GM12878 (cell line): ENCODE results near the gene PLEKHM2. TPM values are rescaled to one million over a fixed set of nuclear protein-coding genes. Genes with fewer than 3 reads are reported as not detected.

Source experiments
- ATAC-seq: fragments of 200-7000 bp; cut with Tn5 transposase; 3 replicates; pipeline ENCODE4 v1.9.1; 2020; ENCODE audit warnings: mild to moderate bottlenecking, moderate library complexity
- BruUV-seq: library from RNA; stranded (reverse); fragments of 400-500 nt; replicated peaks from 2 replicates; lab custom pipeline; 2021; lab: Mats Ljungman, UMichigan
- CTCF ChIA-PET: fragments of 300-600 bp; sonication (Branson Sonifier 250); formaldehyde crosslinking; extraction: SDS; loops from one replicate; lab custom pipeline; 2021; ENCODE audit warnings: inconsistent platforms; lab: Yijun Ruan, JAX
- POLR2A ChIA-PET: fragments of 350-600 bp; formaldehyde crosslinking; extraction: SDS; loops from one replicate; lab custom pipeline; 2021; ENCODE audit warnings: inconsistent platforms; lab: Charles Lee
- RAD21 ChIA-PET: fragments of 300-600 bp; sonication (Branson Sonifier 250); formaldehyde crosslinking; loops from one replicate; lab custom pipeline; 2023; ENCODE audit warnings: antibody characterized with exemption; ENCODE audit not compliant: unreplicated experiment; lab: Charles Lee
- SMC1A ChIA-PET: fragments of 300-600 bp; sonication (Branson Sonifier 250); formaldehyde crosslinking; loops from one replicate; lab custom pipeline; 2023; ENCODE audit not compliant: unreplicated experiment, uncharacterized antibody; lab: Charles Lee
- DNase-seq: peaks from one replicate; pipeline ENCODE4 v3.0.0-alpha.2; 2011; ENCODE audit warnings: low read depth, low spot score
- FAIRE-seq: peaks from 3 replicates; lab custom pipeline; 2011; peaks lifted over from hg19 to GRCh38; lab: Jason Lieb, UNC
- H2AFZ ChIP-seq: 2 replicates; pipeline ENCODE4 v1.6.0; 2011; ENCODE audit warnings: low read depth, low read length, control low read depth; ENCODE audit not compliant: control insufficient read depth
- H3K27ac ChIP-seq: 2 replicates; pipeline ENCODE4 v1.5.1; 2011; ENCODE audit warnings: control low read depth; ENCODE audit not compliant: control insufficient read depth, insufficient read depth
- H3K27me3 ChIP-seq, 2 experiments: replicated peaks in 1 of 2; 2 replicates each; pipeline versions ENCODE4 v1.6.0 to v1.6.1; 2011; ENCODE audit warnings: low read length in 1 of 2; ENCODE audit not compliant: control insufficient read depth in 2 of 2, insufficient read depth in 2 of 2
- H3K36me3 ChIP-seq, 2 experiments: 2 replicates each; pipeline ENCODE4 v1.5.1; 2011; ENCODE audit warnings: low read length in 1 of 2; ENCODE audit not compliant: control insufficient read depth in 2 of 2, insufficient read depth in 2 of 2
- H3K4me1 ChIP-seq: 2 replicates; pipeline ENCODE4 v1.6.1; 2011; ENCODE audit warnings: mild to moderate bottlenecking, low read length, moderate library complexity, mixed read lengths; ENCODE audit not compliant: control insufficient read depth, insufficient read depth
- H3K4me2 ChIP-seq: 2 replicates; pipeline ENCODE4 v1.6.0; 2011; ENCODE audit warnings: control low read depth; ENCODE audit not compliant: control insufficient read depth, insufficient read depth
- H3K4me3 ChIP-seq: fragments of 200-600 bp; sonication (generic); 2 replicates; pipeline ENCODE4 v1.5.1; 2016
- H3K79me2 ChIP-seq: 2 replicates; pipeline ENCODE4 v1.6.0; 2011; ENCODE audit warnings: low read length; ENCODE audit not compliant: control insufficient read depth, insufficient read depth
- H3K9ac ChIP-seq: 2 replicates; pipeline ENCODE4 v1.8.0; 2011; ENCODE audit warnings: low read length, control low read depth, mixed read lengths; ENCODE audit not compliant: control insufficient read depth, insufficient read depth
- H3K9me3 ChIP-seq: replicated peaks from 3 replicates; pipeline ENCODE4 v1.5.1; 2011; ENCODE audit warnings: mild to moderate bottlenecking, low read length; ENCODE audit not compliant: control insufficient read depth, insufficient read depth
- H4K20me1 ChIP-seq: 2 replicates; pipeline ENCODE4 v1.6.0; 2011; ENCODE audit not compliant: control insufficient read depth, insufficient read depth
- ASH2L ChIP-seq: fragments of 300-600, 200-600 bp; sonication (generic); IDR thresholded peaks from 2 replicates; pipeline ENCODE4 v1.6.1; 2017; ENCODE audit warnings: low read depth, mild to moderate bottlenecking, borderline replicate concordance
- ATF3 ChIP-seq: IDR thresholded peaks from 2 replicates; pipeline ENCODE4 v1.6.1; 2011; ENCODE audit warnings: low read depth, mild to moderate bottlenecking, low read length, moderate library complexity, borderline replicate concordance; ENCODE audit errors: extremely low read depth
- ATF7 ChIP-seq: fragments of 450-650 bp; IDR thresholded peaks from 2 replicates; pipeline ENCODE4 v1.6.1; 2016; ENCODE audit warnings: low read depth, mild to moderate bottlenecking
- BMI1 ChIP-seq: fragments of 450-650 bp; IDR thresholded peaks from 2 replicates; pipeline ENCODE4 v1.6.1; 2016; ENCODE audit warnings: mild to moderate bottlenecking, moderate library complexity, borderline replicate concordance
- CBFB ChIP-seq: IDR thresholded peaks from 2 replicates; pipeline ENCODE4 v1.6.1; 2016; ENCODE audit warnings: antibody characterized with exemption, low read depth
- EGR1 ChIP-seq, 2 experiments: IDR thresholded peaks; 1 replicate in 1 of 2; 2 replicates in 1 of 2; pipeline ENCODE4 v1.6.1; 2011 to 2012; ENCODE audit warnings: low read depth in 2 of 2, low read length in 2 of 2, borderline replicate concordance in 1 of 2, mild to moderate bottlenecking in 1 of 2, moderate library complexity in 1 of 2
- IRF3 ChIP-seq: fragments of 450-650 bp; IDR thresholded peaks from 2 replicates; pipeline ENCODE4 v1.6.1; 2014; ENCODE audit warnings: mild to moderate bottlenecking
- IRF5 ChIP-seq: fragments of 450-650 bp; IDR thresholded peaks from 2 replicates; pipeline ENCODE4 v1.6.1; 2017; ENCODE audit warnings: borderline replicate concordance
- MEF2B ChIP-seq: fragments of 450-650 bp; IDR thresholded peaks from 2 replicates; pipeline ENCODE4 v1.6.1; 2018; ENCODE audit warnings: mild to moderate bottlenecking, moderate library complexity; ENCODE audit not compliant: partially characterized antibody, poor library complexity, severe bottlenecking
- POLR2A ChIP-seq: IDR thresholded peaks from 2 replicates; pipeline ENCODE4 v1.6.1; 2011; ENCODE audit warnings: low read depth, mild to moderate bottlenecking, low read length
- RELA ChIP-seq: fragments of 450-650 bp; IDR thresholded peaks from 2 replicates; pipeline ENCODE4 v1.8.0; 2014; ENCODE audit warnings: borderline replicate concordance; ENCODE audit not compliant: partially characterized antibody
- SREBF2 ChIP-seq: IDR thresholded peaks from 2 replicates; pipeline ENCODE4 v1.6.1; 2012; ENCODE audit warnings: mild to moderate bottlenecking, low read length
- SUZ12 ChIP-seq: fragments of 200-600 bp; sonication (generic); IDR thresholded peaks from one replicate; pipeline ENCODE4 v1.6.1; 2018; ENCODE audit warnings: antibody characterized with exemption, mild to moderate bottlenecking; ENCODE audit not compliant: unreplicated experiment
- WRNIP1 ChIP-seq: IDR thresholded peaks from 2 replicates; pipeline ENCODE4 v1.6.1; 2011; ENCODE audit warnings: low read depth, low read length, improper control_type of control experiment, borderline replicate concordance
- ZNF207 ChIP-seq: fragments of 450-650 bp; IDR thresholded peaks from 2 replicates; pipeline ENCODE4 v1.6.1; 2014; ENCODE audit warnings: antibody characterized with exemption, mild to moderate bottlenecking, borderline replicate concordance
- ZSCAN29 ChIP-seq: fragments of 450-650 bp; IDR thresholded peaks from 2 replicates; pipeline ENCODE4 v1.6.1; 2017; ENCODE audit warnings: mild to moderate bottlenecking, moderate library complexity
- WGBS: methylation state at CpG from one replicate; pipeline ENCODE4 v1.1.6; 2016; ENCODE audit warnings: low lambda C conversion rate; ENCODE audit not compliant: insufficient replicate concordance, insufficient coverage; ENCODE audit errors: missing lambda C conversion rate; 5-methylcytosine and 5-hydroxymethylcytosine counted together
- in situ Hi-C: fragments of 300-500 bp; cut with MboI; formaldehyde crosslinking; loops from 9 replicates; pipeline ENCODE4 v1.14.3; 2018; ENCODE audit warnings: mixed read lengths
- intact Hi-C: fragments of 100-400 bp; cut with micrococcal nuclease; formaldehyde crosslinking; loops from one replicate; pipeline ENCODE4 v1.14.2; 2022; ENCODE audit not compliant: unreplicated experiment
- polyA plus RNA-seq, 11 experiments: library from polyadenylated mRNA; depleted of rRNA in 4 of 11; unstranded in 6 of 11; stranded (reverse) in 5 of 11; fragments of >200 nt; fragmentation: Nextera tagmentation in 4 of 11; fragmentation: Illumina TruSeq in 1 of 11; extraction: Ambion mirVana in 4 of 11; extraction: Trizol in 1 of 11; gene quantifications; 1 replicate in 1 of 11; 2 replicates in 10 of 11; pipeline versions ENCODE4 v1.2.1 to v1.2.3, GENCODE V29; 2011 to 2016; ENCODE audit warnings: inconsistent platforms in 2 of 11, missing spikeins in 2 of 11, low read depth in 1 of 11
- total RNA-seq, 4 experiments: library from RNA; depleted of rRNA in 3 of 4; stranded (reverse); fragments of >200 nt in 3 of 4; fragmentation: Illumina TruSeq in 1 of 4; extraction: Trizol in 1 of 4; gene quantifications; 2 replicates each; pipeline versions ENCODE4 v1.2.1 to v1.2.3, GENCODE V29; 2013 to 2021
- TF ChIP-seq, protein P1 (sequence below): fragments of 450-650 bp; IDR thresholded peaks from 2 replicates; pipeline ENCODE4 v1.6.1; 2017; ENCODE audit warnings: mild to moderate bottlenecking
- TF ChIP-seq, protein P2 (sequence below): IDR thresholded peaks from 2 replicates; pipeline ENCODE4 v1.6.1; 2011; ENCODE audit warnings: borderline replicate concordance, low read depth, mild to moderate bottlenecking, moderate library complexity, low read length; ENCODE audit not compliant: insufficient read depth, poor library complexity, severe bottlenecking

The PLEKHM2 gene
- total and polyA plus RNA-seq, 10 of the 15 experiments (the other 5 are each of a cell fraction or from before 2014, with no cell fraction given) = 0.37 to 55.2 (median 19.3) TPM

- no peaks in the 10 kb centered on the region; the same call in 2 of the 3 replicates for H3K9me3 ChIP-seq
- no peaks in the 10 kb centered on the region for H4K20me1 ChIP-seq
- WGBS = 75% methylated on average over 5 of the region's 5 CpGs
- no peak overlapping the region for H3K9ac ChIP-seq
- H3K4me2 ChIP-seq = no peak overlapping the region
- peaks cover 14% of the 10 kb centered on the region for H3K4me1 ChIP-seq
- ChIA-PET CTCF (no interaction called here), SMC1A (interaction anchor here (1.8 kb wide), 1 partner anchor 8 kb away, joined by 9 read pairs; the partner anchor contains the start of gene PLEKHM2), RAD21 (interaction anchor here (1.0 kb wide), 1 partner anchor 114 kb away, joined by 3 read pairs; no protein-coding TSS in a partner anchor), POLR2A (interaction anchor here (0.5 to 0.6 kb wide), 2 partner anchors 8 to 29 kb away, joined by 3 read pairs; no protein-coding TSS in a partner anchor)
- no peak overlapping the region for H3K4me3 ChIP-seq
- intact Hi-C loops = no loop called here
- H3K79me2 ChIP-seq = peaks cover 42% of the 10 kb centered on the region
- ATAC-seq (no peak), DNase-seq (no peak), FAIRE-seq (no peak)
- no peaks in the 10 kb centered on the region for H3K27me3 ChIP-seq
- H3K27ac ChIP-seq = no peak overlapping the region
- H3K36me3 ChIP-seq = peaks cover 0 to 3% of the 10 kb centered on the region in 2 experiments; a peak in 2 of 4 replicates
- no peak overlapping the region for H2AFZ ChIP-seq
- in situ Hi-C loops = no loop called here
- BruUV-seq = no TSS peak
- TF ChIP-seq ATF7 (no peak), POLR2A (no peak), ASH2L (no peak), MEF2B (no peak), WRNIP1 (no peak), IRF5 (no peak), ZNF207 (no peak), EGR1 (IDR thresholded peaks at IDR 0.05; ENCODE audit: borderline replicate concordance in 1 of 2, low read depth in 2 of 2, low read length in 2 of 2) (no peak), IRF3 (no peak), CBFB (no peak), SUZ12 (no peak), RELA (no peak), SREBF2 (no peak), BMI1 (no peak), ATF3 (no peak), ZSCAN29 (no peak)
- TF ChIP-seq, protein P1, sequence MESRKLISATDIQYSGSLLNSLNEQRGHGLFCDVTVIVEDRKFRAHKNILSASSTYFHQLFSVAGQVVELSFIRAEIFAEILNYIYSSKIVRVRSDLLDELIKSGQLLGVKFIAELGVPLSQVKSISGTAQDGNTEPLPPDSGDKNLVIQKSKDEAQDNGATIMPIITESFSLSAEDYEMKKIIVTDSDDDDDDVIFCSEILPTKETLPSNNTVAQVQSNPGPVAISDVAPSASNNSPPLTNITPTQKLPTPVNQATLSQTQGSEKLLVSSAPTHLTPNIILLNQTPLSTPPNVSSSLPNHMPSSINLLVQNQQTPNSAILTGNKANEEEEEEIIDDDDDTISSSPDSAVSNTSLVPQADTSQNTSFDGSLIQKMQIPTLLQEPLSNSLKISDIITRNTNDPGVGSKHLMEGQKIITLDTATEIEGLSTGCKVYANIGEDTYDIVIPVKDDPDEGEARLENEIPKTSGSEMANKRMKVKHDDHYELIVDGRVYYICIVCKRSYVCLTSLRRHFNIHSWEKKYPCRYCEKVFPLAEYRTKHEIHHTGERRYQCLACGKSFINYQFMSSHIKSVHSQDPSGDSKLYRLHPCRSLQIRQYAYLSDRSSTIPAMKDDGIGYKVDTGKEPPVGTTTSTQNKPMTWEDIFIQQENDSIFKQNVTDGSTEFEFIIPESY = no peak
- TF ChIP-seq, protein P2, sequence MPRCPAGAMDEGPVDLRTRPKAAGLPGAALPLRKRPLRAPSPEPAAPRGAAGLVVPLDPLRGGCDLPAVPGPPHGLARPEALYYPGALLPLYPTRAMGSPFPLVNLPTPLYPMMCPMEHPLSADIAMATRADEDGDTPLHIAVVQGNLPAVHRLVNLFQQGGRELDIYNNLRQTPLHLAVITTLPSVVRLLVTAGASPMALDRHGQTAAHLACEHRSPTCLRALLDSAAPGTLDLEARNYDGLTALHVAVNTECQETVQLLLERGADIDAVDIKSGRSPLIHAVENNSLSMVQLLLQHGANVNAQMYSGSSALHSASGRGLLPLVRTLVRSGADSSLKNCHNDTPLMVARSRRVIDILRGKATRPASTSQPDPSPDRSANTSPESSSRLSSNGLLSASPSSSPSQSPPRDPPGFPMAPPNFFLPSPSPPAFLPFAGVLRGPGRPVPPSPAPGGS = no peak
These were observed 9.3 kb downstream of the PLEKHM2 start for GRCh38 chr1:15693371-15693770.
